GM10266 (cell line): Measurements from ENCODE around the gene PLEK2.

Source experiments
- DNase-seq: peaks from one replicate; pipeline ENCODE4 v3.0.0; 2012; ENCODE audit errors: extremely low spot score
- TF ChIP-seq, protein P1 (sequence below): IDR thresholded peaks from 2 replicates; pipeline ENCODE4 v1.5.1; 2012; ENCODE audit warnings: mild to moderate bottlenecking, low read depth; ENCODE audit not compliant: control insufficient read depth, insufficient read depth; ENCODE audit errors: missing control alignments

The PLEK2 gene

GRCh38 chr14:67441256-67441655 lies 29.3 kb upstream of the PLEK2 start:
- DNase-seq = no peak
- TF ChIP-seq, protein P1, sequence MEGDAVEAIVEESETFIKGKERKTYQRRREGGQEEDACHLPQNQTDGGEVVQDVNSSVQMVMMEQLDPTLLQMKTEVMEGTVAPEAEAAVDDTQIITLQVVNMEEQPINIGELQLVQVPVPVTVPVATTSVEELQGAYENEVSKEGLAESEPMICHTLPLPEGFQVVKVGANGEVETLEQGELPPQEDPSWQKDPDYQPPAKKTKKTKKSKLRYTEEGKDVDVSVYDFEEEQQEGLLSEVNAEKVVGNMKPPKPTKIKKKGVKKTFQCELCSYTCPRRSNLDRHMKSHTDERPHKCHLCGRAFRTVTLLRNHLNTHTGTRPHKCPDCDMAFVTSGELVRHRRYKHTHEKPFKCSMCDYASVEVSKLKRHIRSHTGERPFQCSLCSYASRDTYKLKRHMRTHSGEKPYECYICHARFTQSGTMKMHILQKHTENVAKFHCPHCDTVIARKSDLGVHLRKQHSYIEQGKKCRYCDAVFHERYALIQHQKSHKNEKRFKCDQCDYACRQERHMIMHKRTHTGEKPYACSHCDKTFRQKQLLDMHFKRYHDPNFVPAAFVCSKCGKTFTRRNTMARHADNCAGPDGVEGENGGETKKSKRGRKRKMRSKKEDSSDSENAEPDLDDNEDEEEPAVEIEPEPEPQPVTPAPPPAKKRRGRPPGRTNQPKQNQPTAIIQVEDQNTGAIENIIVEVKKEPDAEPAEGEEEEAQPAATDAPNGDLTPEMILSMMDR = no peak

GRCh38 chr14:67440513-67440912 lies 28.5 kb upstream of the PLEK2 start:
- DNase-seq = no peak
- TF ChIP-seq, protein P1 = no peak

GRCh38 chr14:67438969-67439368 lies 27.0 kb upstream of the PLEK2 start:
- no peak for DNase-seq
- TF ChIP-seq, protein P1 = no peak

DNA sequence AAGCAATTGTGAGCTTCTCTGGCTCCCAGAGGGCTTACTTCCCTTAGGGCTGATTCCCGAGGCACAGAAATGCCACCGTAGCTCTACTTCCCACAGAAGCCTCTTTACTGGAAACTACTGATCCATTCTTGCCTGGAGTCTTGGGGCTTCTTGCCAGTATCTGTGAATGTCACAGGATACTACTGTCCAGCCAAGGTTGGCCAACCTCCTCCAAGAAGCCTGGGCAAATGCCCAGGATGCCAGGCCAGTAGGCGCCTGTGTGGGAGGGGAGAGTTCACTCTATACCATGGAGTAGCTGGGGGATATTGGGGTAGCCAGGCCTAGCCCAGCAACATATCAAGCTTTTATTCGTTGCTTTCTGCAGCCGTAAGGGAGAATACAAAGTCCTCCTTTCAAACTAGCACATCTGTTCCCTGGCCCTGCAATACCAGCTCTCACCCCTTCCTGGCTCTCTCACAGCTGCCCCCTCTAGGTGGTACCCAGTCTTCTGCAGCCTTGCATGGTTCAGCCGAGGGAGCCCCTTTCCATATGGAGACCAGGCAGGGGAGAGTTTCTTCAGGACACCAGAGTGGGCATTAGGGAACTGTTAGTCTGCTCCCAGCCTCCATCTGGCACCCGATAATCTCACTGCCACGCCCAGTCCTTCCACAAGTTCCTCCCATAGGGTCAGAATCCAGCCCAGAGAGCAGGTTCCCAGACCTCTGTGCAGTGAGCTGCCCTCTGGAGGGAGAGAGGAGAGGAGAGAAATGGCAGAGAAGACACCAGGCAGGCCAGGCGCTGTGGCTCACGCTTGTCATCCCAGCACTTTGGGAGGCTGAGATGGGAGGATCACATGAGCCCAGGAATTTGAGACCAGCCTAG lies 24.3 kb upstream of the PLEK2 start:
- TF ChIP-seq, protein P1 = no peak
- no peak for DNase-seq

- TF ChIP-seq, protein P1 = no peak
- DNase-seq = no peak
These were observed 23.6 kb upstream of the PLEK2 start for GRCh38 chr14:67435603-67436002.

GRCh38 chr14:67432050-67432564 lies 20.1 kb upstream of the PLEK2 start:
- TF ChIP-seq, protein P1 = no peak
- no peak for DNase-seq
